Activated naive CD8-positive, alpha-beta T cell treated with anti-CD3 and anti-CD28 coated beads for 36 hours (primary cell): ENCODE results near the gene MNAT1. TPM values are rescaled to one million over a fixed set of nuclear protein-coding genes. Genes with fewer than 3 reads are reported as not detected.
"Not testable (repeated sequence)": the region's sequence is repeated elsewhere in the genome, so short reads cannot be mapped to it uniquely, and the experiment has no call there.

Source experiments
- DNase-seq: peaks from one replicate; pipeline ENCODE4 v3.0.0; 2021
- H3K27ac Mint-ChIP-seq: one replicate; pipeline ENCODE4 v1.8.0; 2022; ENCODE audit warnings: mild to moderate bottlenecking, moderate library complexity, mixed read lengths
- H3K27me3 Mint-ChIP-seq: one replicate; pipeline ENCODE4 v1.8.0; 2022; ENCODE audit warnings: mild to moderate bottlenecking, mixed read lengths
- H3K36me3 Mint-ChIP-seq: one replicate; pipeline ENCODE4 v1.8.0; 2021; ENCODE audit warnings: mild to moderate bottlenecking, mixed read lengths
- H3K4me1 Mint-ChIP-seq: one replicate; pipeline ENCODE4 v1.8.0; 2021; ENCODE audit warnings: mixed read lengths
- H3K4me3 Mint-ChIP-seq: one replicate; pipeline ENCODE4 v1.8.0; 2022; ENCODE audit warnings: mild to moderate bottlenecking, moderate library complexity, mixed read lengths
- H3K9me3 Mint-ChIP-seq: one replicate; pipeline ENCODE4 v1.8.0; 2022; ENCODE audit warnings: mixed read lengths
- total RNA-seq, 2 experiments: library from RNA; stranded (reverse); gene quantifications; one replicate each; pipeline ENCODE4 v1.2.3, GENCODE V29; 2021

MNAT1 gene
- total RNA-seq, 2 experiments from 2014 or later, result 39.7 to 42.7 TPM

GRCh38 chr14:60723116-60723906 is 11.2 kb upstream of the MNAT1 start:
- no peak overlapping the region for H3K27ac Mint-ChIP-seq
- peak overlapping the region; percentile 81 for H3K4me3 Mint-ChIP-seq
- H3K36me3 Mint-ChIP-seq, result no peaks in the 10 kb centered on the region
- peaks cover 15% of the 10 kb centered on the region for H3K4me1 Mint-ChIP-seq
- H3K9me3 Mint-ChIP-seq, result no peaks in the 10 kb centered on the region
- peak; percentile 27 for DNase-seq
- H3K27me3 Mint-ChIP-seq, result peaks cover 84% of the 10 kb centered on the region

- peak within 1 kb of the TSS; percentile 83 for H3K4me3 Mint-ChIP-seq
- no peaks in the 10 kb centered on the region for H3K9me3 Mint-ChIP-seq
- H3K4me1 Mint-ChIP-seq, result peaks cover 15% of the 10 kb centered on the region
- H3K27ac Mint-ChIP-seq, result no peak within 1 kb of the TSS
- DNase-seq, result peak; percentile 3
- H3K27me3 Mint-ChIP-seq, result peaks cover 87% of the 10 kb centered on the region
- H3K36me3 Mint-ChIP-seq, result no peaks in the 10 kb centered on the region
Observed at GRCh38 chr14:60723907-60724618, 10.5 kb upstream of the MNAT1 start, which contains the start of gene SIX4. Gene SIX4, minus strand, starts transcription at chr14:60724351. Its CDS starts 277 bp downstream, at chr14:60724074.

- not testable (repeated sequence) for H3K9me3 Mint-ChIP-seq, H3K36me3 Mint-ChIP-seq, DNase-seq, H3K4me3 Mint-ChIP-seq, H3K27ac Mint-ChIP-seq
- H3K4me1 Mint-ChIP-seq, result peaks cover 11% of the 10 kb centered on the region
- H3K27me3 Mint-ChIP-seq, result peaks cover 55% of the 10 kb centered on the region
Observed at GRCh38 chr14:60731291-60731690, 3.3 kb upstream of the MNAT1 start.

GRCh38 chr14:60732840-60733483 is 1.6 kb upstream of the MNAT1 start:
- Mint-ChIP-seq H3K27me3 (peaks cover 38% of the 10 kb centered on the region), H3K36me3 (peaks cover 3% of the 10 kb centered on the region), H3K9me3 (peaks cover 2% of the 10 kb centered on the region), H3K4me3 (no peak overlapping the region), H3K27ac (no peak overlapping the region), H3K4me1 (peaks cover 13% of the 10 kb centered on the region)
- no peak for DNase-seq

- DNase-seq, result no peak
- Mint-ChIP-seq H3K4me3 (peak overlapping the region; percentile 99), H3K27ac (no peak overlapping the region), H3K27me3 (peaks cover 14% of the 10 kb centered on the region), H3K36me3 (peaks cover 3% of the 10 kb centered on the region), H3K9me3 (peaks cover 2% of the 10 kb centered on the region), H3K4me1 (peaks cover 16% of the 10 kb centered on the region)
Observed at GRCh38 chr14:60735416-60735815, 855 bp downstream of the MNAT1 start.

GRCh38 chr14:60736494-60736893 is 1.9 kb downstream of the MNAT1 start:
- Mint-ChIP-seq H3K4me1 (peaks cover 18% of the 10 kb centered on the region), H3K27me3 (peaks cover 7% of the 10 kb centered on the region), H3K9me3 (no peaks in the 10 kb centered on the region), H3K27ac (no peak overlapping the region), H3K36me3 (peaks cover 3% of the 10 kb centered on the region), H3K4me3 (no peak overlapping the region)
- no peak for DNase-seq

GRCh38 chr14:60738843-60739508 is 4.4 kb downstream of the MNAT1 start:
- H3K36me3 Mint-ChIP-seq, result peaks cover 18% of the 10 kb centered on the region
- no peak overlapping the region for H3K4me3 Mint-ChIP-seq
- H3K9me3 Mint-ChIP-seq, result peaks cover 12% of the 10 kb centered on the region
- H3K4me1 Mint-ChIP-seq, result peaks cover 18% of the 10 kb centered on the region
- H3K27me3 Mint-ChIP-seq, result no peaks in the 10 kb centered on the region
- no peak for DNase-seq
- no peak overlapping the region for H3K27ac Mint-ChIP-seq

- DNase-seq, result no peak
- Mint-ChIP-seq H3K9me3 (peaks cover 15% of the 10 kb centered on the region), H3K27me3 (no peaks in the 10 kb centered on the region), H3K4me3 (no peak overlapping the region), H3K4me1 (peaks cover 2% of the 10 kb centered on the region), H3K27ac (no peak overlapping the region), H3K36me3 (peaks cover 26% of the 10 kb centered on the region)
Observed at GRCh38 chr14:60744566-60744965, 10.0 kb downstream of the MNAT1 start.

- H3K9me3 Mint-ChIP-seq, result no peaks in the 10 kb centered on the region
- H3K27me3 Mint-ChIP-seq, result peaks cover 16% of the 10 kb centered on the region
- DNase-seq, result peak; percentile 57
- peak overlapping the region; percentile 77 for H3K27ac Mint-ChIP-seq
- peaks cover 6% of the 10 kb centered on the region for H3K36me3 Mint-ChIP-seq
- H3K4me3 Mint-ChIP-seq, result peak overlapping the region; percentile 26
- peaks cover 29% of the 10 kb centered on the region for H3K4me1 Mint-ChIP-seq
Observed at GRCh38 chr14:60753264-60754119, 18.9 kb downstream of the MNAT1 start.

- Mint-ChIP-seq H3K4me1 (peaks cover 34% of the 10 kb centered on the region), H3K36me3 (peaks cover 8% of the 10 kb centered on the region), H3K27ac (no peak overlapping the region), H3K9me3 (no peaks in the 10 kb centered on the region), H3K4me3 (no peak overlapping the region), H3K27me3 (peaks cover 12% of the 10 kb centered on the region)
- no peak for DNase-seq
Observed at GRCh38 chr14:60756847-60757246, 22.3 kb downstream of the MNAT1 start.

- Mint-ChIP-seq H3K27me3 (peaks cover 12% of the 10 kb centered on the region), H3K4me1 (peaks cover 31% of the 10 kb centered on the region)
Observed at GRCh38 chr14:60757567-60758002, 23.0 kb downstream of the MNAT1 start.

GRCh38 chr14:60758885-60759284 is 24.3 kb downstream of the MNAT1 start:
- Mint-ChIP-seq H3K4me1 (peaks cover 22% of the 10 kb centered on the region), H3K27ac (no peak overlapping the region), H3K36me3 (peaks cover 8% of the 10 kb centered on the region), H3K4me3 (no peak overlapping the region), H3K9me3 (no peaks in the 10 kb centered on the region), H3K27me3 (peaks cover 12% of the 10 kb centered on the region)
- no peak for DNase-seq

More at GRCh38 chr14:60757567-60758002, 23.0 kb downstream of the MNAT1 start:
- no peak for DNase-seq
- Mint-ChIP-seq H3K36me3 (peaks cover 8% of the 10 kb centered on the region), H3K9me3 (no peaks in the 10 kb centered on the region), H3K4me3 (no peak overlapping the region), H3K27ac (no peak overlapping the region)

- no peak overlapping the region for H3K4me3 Mint-ChIP-seq
- peaks cover 17% of the 10 kb centered on the region for H3K4me1 Mint-ChIP-seq
- peaks cover 8% of the 10 kb centered on the region for H3K36me3 Mint-ChIP-seq
- no peak for DNase-seq
- peaks cover 12% of the 10 kb centered on the region for H3K27me3 Mint-ChIP-seq
- no peaks in the 10 kb centered on the region for H3K9me3 Mint-ChIP-seq
- H3K27ac Mint-ChIP-seq, result no peak overlapping the region
Observed at GRCh38 chr14:60760209-60760608, 25.6 kb downstream of the MNAT1 start.
